Activated CD8-positive, alpha-beta memory T cell treated with anti-CD3 and anti-CD28 coated beads for 48 hours (primary cell): ENCODE measurements around the gene ARHGAP15.

ENCODE experiments used
- DNase-seq, 3 experiments: peaks; one replicate each; pipeline ENCODE4 v3.0.0-alpha.2; 2020; ENCODE audit warnings: low read depth in 2 of 3, low spot score in 2 of 3

ARHGAP15 gene

GRCh38 chr2:143740431-143740830 is 611.2 kb downstream of the ARHGAP15 start:
- DNase-seq: no peak

DNA sequence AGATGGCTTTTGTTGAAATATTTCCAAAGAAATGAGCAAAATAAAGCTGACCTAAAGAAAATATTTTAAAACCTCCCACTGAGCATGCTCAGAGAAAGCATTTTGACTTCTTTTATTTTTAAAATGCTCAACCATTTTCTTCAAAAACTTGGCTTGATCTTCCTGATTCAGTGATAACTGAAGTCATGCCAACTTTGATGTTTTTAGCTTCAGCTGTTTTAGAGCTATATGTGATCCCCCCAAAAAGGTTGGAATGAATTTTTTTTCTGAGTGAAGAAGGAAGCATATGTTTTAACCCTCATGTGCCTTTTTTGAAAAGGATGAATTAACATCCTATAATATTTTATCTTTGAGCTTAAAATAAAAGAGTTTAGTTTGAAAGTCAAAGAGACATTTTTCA is 612.0 kb downstream of the ARHGAP15 start:
- DNase-seq: no peak

GRCh38 chr2:143742581-143742980 is 613.4 kb downstream of the ARHGAP15 start:
- no peak for DNase-seq

DNA sequence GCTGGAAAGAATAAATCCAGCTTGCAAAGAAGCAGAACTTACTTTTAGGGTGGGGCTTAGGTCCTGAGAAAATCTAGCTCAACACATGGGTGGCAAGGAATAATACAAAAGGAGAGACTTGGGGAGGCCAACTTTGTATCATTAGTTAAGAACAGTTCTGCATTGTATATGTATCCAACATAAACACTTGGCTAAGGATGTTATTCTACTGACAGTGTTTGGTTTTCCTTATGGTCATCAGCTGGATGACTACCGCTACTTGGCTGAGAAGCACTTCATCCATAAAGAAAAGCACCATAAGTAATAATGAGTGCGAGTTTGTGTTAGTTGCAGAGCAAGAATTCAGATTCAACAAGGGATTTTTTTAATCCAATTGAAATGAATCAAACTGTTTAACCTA is 614.9 kb downstream of the ARHGAP15 start:
- DNase-seq: no peak

GRCh38 chr2:143745060-143745459 is 615.8 kb downstream of the ARHGAP15 start:
- no peak for DNase-seq

- DNase-seq: no peak
Observed at GRCh38 chr2:143754742-143755141, 625.5 kb downstream of the ARHGAP15 start.

- DNase-seq: no peak
Observed at GRCh38 chr2:143758629-143759330, 629.6 kb downstream of the ARHGAP15 start.

- no peak for DNase-seq
Observed at GRCh38 chr2:143759455-143759854, 630.2 kb downstream of the ARHGAP15 start.

DNA sequence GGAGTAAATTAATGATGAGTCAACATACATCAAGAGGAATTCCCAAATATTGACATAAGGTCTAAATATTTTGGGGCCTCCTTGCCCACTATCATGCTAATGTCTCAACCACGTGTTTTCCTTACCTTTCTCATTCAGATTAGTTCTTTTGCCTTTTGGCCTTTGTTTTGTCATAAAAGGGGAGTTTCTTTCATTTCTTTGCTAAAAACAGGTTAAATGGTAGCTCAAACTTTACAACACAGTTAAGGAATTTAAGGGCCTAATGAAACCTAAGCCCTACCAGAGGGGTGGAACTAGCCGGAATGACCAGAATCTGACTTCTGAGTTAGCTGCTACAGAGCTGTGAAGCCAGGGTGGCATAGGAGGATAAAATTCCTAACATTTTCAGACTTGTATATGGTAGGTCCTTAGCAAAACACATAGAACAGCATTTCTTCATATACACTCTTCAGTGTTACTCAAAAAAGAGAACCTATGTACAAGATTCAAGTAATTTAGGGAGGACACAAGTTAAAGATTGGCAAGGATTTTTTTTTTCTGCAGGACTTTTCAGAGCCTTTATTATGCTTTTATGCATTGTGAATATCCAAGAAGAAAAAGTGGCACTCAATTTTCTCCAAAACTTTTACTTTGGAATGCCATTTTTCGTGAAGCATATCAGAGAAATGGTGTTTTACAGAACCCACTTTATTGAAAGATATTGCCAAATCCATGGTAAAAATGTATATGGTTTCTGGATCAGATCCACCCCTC is 633.1 kb downstream of the ARHGAP15 start:
- no peak for DNase-seq

DNA sequence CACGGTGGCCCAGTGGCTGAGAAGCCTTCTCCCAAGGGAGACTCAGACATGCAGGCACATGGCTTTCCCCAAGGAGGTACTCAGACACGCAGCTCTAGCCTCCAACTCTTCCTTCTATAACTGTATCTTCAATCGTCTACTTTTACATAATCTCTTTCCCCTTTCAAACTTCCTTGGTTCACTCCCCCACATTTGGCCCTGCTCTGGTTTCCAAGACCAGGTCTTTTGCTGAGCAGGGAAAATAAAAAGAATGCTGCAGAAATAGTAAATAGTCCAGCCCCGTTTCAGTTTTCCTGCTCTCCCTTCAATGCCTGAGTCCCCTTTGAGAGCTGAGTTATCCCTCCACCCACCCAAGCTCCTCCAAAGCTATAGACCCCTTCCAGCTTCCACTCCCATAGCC is 635.0 kb downstream of the ARHGAP15 start:
- DNase-seq: no peak

- DNase-seq: no peak
Observed at GRCh38 chr2:143764706-143765105, 635.5 kb downstream of the ARHGAP15 start.

DNA sequence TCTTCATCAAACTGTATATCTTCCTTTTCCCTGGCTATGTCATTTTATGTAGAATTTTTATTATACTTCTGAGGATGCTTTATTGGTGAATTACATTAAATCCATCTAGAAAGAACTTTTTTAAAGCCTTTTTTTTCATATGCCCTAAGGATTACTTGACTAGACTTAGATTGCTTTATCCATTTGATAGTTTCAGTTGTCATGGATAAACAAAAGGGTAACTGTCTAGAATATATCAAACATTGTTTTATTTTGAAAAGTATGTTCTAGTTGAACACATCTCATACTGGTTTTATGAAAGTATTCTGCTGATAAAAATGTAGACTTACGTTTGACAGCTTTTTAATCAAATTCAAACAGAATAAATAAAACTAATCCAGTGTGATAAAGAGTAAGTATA is 639.8 kb downstream of the ARHGAP15 start:
- DNase-seq: no peak

DNA sequence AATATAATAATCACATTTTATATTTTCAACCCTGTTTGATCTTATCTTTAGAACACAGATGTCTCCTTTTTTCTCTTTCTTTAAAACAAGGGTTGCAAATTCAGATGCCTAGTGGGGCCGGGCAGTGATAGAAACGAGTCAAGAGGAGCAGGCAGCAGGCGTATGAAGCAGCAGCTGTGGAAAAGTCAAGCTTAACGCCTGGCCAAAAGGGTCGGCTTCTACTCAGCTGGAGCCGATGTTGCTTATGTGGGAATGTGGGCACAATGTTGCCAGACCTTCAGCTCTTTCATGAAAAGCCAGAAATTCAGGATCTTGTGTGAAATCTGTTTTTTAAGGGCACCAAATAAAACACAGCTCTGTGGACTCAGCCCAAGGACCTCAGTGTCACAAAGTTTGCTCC is 642.7 kb downstream of the ARHGAP15 start:
- no peak for DNase-seq

GRCh38 chr2:143776526-143777297 is 647.5 kb downstream of the ARHGAP15 start:
- DNase-seq: no peak

DNA sequence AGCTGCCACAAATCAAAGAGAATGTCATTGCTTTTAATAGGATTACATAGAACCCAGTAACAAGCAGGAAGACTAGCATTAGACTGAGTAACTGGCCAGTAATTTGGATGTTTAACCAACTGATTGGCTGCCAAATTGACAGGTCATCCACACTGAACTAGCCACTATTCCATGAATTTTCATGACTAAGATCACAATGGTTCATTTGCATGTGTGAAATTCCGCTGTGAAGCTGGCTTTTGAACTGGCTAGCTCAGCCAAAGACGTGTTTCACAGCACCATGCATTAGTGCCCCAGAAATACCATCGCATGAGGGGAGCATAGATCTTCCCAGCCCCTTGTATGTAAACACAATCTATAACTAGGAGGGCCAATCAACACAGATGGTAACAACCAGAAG is 649.8 kb downstream of the ARHGAP15 start:
- no peak for DNase-seq

DNA sequence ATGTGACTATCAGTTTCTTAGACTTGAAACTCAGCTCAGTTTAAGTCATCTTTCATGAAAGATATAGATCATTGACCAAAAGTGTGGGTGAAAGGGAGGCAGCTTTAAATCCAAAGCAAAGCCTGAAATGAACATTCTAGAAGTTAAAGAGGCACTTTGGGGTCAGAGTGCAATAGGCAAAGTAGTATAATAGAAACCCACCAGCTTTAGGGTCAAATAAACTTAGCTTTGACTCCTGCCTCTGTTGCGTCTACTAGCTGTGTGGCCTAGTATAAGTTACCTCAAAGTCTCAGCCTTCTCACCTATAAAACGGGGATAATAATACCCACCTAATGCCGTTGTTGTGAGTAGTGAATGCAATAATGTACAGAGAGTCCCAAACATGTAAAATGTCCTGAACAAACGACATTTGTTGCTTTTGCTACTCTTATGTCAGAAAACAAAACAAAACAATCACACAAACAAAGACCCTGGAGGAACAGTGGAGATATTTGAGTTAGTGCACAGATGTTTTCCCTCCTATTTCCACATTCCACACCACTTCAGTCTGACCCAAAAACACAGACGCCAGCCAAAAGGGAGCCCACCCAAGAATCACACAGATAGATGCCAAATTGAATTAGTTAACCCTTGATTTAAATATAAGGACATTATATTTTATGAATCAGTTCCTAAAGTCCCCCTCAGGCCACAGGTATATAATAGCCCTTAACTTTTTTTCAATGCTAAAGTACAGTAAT is 657.0 kb downstream of the ARHGAP15 start:
- no peak for DNase-seq

DNA sequence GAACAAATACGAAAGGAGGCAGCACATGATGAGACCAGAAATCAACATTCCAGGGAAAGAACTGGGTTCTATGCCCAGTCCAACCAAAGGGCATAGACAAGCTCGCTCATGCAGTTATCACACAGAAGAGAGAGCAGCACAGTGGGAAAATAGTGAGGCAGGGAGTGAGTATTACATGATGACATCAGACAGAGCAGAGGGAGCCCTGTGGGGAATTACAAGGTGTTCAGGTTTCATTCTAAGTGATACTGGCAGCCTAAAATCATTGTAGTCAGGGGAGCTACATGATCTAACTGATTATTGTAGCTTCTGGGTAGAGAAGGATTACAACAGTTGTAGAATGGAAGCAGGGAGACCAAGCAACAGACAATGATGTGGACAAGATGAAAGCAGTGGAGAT is 658.5 kb downstream of the ARHGAP15 start:
- no peak for DNase-seq

DNA sequence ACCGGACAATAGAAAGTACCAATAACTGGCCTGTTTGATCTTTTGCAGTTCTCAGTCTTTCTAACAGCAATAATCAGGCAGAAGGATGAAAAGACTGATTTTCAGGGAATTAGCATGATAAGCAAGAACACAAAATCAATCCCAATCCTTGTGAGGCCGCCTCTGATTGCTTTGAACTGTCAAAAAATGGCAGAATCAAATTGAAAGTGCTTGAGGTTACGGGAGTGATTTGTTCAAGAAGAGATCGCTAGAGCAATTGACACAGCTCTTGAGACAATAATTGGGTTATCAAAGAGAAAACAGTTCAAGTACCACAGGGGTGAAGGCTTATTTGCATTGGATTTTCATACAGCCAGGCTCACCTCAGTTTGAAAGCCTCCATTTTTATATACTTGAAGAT is 663.4 kb downstream of the ARHGAP15 start:
- no peak for DNase-seq

GRCh38 chr2:143793381-143793780 is 664.2 kb downstream of the ARHGAP15 start:
- no peak for DNase-seq

DNA sequence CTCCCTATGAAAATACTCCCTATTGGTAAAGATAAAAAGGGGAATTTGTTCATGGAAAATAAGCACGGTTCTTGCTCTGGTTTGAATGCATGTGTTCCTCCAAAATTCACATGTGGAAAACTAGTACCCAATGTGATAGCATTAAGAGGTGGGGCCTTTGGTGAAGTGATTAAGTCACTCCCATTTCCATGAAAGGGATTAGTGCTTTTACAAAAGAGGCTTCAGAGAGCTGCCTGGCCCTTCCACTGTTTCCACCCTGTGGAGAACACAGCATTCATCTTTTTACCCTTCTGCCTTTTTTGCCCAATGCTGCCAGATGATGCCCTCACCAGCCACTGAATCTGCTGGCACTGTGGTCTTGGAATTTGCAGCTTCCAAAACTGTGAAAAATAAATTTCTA is 666.8 kb downstream of the ARHGAP15 start:
- no peak for DNase-seq

DNA sequence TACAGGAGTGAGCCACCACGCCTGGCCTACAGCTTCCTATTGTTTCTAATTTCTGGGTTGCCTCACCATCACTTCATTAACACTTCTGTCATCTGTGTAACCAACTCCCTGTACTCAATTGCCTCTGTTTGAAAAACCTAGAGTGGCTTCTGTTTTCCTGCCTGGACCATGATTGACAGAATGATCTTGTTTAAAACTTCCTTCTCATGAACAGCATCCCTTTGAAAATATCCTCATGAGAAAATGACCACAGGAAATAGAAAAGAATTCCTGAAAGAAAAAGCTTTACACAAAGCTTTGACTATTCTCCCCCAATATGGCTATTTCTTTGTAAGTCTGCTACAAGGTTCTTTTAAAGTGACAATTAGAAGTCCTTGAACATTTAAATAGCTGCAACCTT is 672.3 kb downstream of the ARHGAP15 start:
- DNase-seq: no peak
